ENCODE data around the gene VGLL4.

The VGLL4 gene

GRCh38 chr3:11671648-11672100, 28.0 kb upstream of the VGLL4 start:
- Histone ChIP-seq H3K9ac (no peak overlapping the region), H3K27ac (no peak overlapping the region)
- TF ChIP-seq CTCF (IDR thresholded peaks at IDR 0.05) = no peak

GRCh38 chr3:11668243-11669235, 24.8 kb upstream of the VGLL4 start:
- H3K9me3 ChIP-seq (ENCODE audit: control insufficient read depth, low read length) = no peaks in the 10 kb centered on the region
- H3K4me1 ChIP-seq = no peaks in the 10 kb centered on the region
- no peaks in the 10 kb centered on the region for H3K27me3 ChIP-seq (ENCODE audit: control insufficient read depth, insufficient read depth, low read length)
- H3K4me2 ChIP-seq (ENCODE audit: low read length) = no peak overlapping the region
- H3K27ac ChIP-seq = no peak overlapping the region
- no peak for TF ChIP-seq CTCF (IDR thresholded peaks at IDR 0.05)
- no peak overlapping the region for H2AFZ ChIP-seq
- H3K79me2 ChIP-seq = peaks cover 6% of the 10 kb centered on the region
- H3K4me3 ChIP-seq (ENCODE audit: low read depth, low read length) = no peak overlapping the region
- H3K9ac ChIP-seq = no peak overlapping the region
- H3K36me3 ChIP-seq (ENCODE audit: control insufficient read depth, insufficient read depth, low read length) = no peaks in the 10 kb centered on the region

More at GRCh38 chr3:11671648-11672100, 28.0 kb upstream of the VGLL4 start:
- Histone ChIP-seq H3K4me3 (ENCODE audit: low read depth, low read length) (no peak overlapping the region), H3K4me2 (ENCODE audit: low read length) (no peak overlapping the region), H2AFZ (no peak overlapping the region), H3K36me3 (ENCODE audit: control insufficient read depth, insufficient read depth, low read length) (no peaks in the 10 kb centered on the region), H3K79me2 (no peaks in the 10 kb centered on the region), H3K9me3 (ENCODE audit: control insufficient read depth, low read length) (no peaks in the 10 kb centered on the region), H3K4me1 (no peaks in the 10 kb centered on the region), H3K27me3 (ENCODE audit: control insufficient read depth, insufficient read depth, low read length) (no peaks in the 10 kb centered on the region)

- Histone ChIP-seq H3K4me2 (ENCODE audit: low read length) (no peak overlapping the region), H3K27ac (no peak overlapping the region), H3K36me3 (ENCODE audit: control insufficient read depth, insufficient read depth, low read length) (no peaks in the 10 kb centered on the region), H3K4me1 (no peaks in the 10 kb centered on the region), H3K27me3 (ENCODE audit: control insufficient read depth, insufficient read depth, low read length) (no peaks in the 10 kb centered on the region), H3K9ac (no peak overlapping the region), H3K9me3 (ENCODE audit: control insufficient read depth, low read length) (no peaks in the 10 kb centered on the region), H3K4me3 (ENCODE audit: low read depth, low read length) (no peak overlapping the region), H2AFZ (no peak overlapping the region), H3K79me2 (peaks cover 17% of the 10 kb centered on the region)
- TF ChIP-seq CTCF (IDR thresholded peaks at IDR 0.05) = no peak
Observed at GRCh38 chr3:11665331-11665730, 21.6 kb upstream of the VGLL4 start.

DNA sequence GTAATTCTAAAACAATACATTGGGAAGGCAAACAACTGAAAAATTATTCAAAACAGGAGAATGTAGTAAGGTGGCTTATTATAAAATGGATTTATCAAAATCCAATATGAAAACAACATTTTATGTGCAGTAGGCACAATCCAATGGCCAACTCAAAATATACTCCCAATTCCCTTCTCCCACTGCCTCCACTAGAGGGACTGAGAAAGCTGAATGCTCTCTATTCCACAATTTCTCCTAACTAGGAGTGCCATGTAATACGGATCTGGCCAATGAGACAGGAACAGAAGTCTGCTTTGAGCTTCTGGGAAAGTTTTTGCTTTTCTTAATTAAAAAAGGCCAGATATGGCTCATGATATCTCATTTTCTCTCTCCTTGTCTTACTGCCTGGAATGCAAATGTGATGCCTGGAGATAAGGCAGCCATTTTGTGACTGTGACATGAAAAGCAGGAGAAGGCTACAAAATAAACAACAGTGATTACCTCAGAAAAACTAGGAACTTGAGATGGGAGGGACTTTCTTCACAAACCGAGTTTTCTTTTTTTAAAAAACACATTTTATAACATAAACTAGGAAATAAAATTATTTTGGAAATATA, 18.8 kb upstream of the VGLL4 start:
- Histone ChIP-seq H3K4me2 (ENCODE audit: low read length) (no peak overlapping the region), H3K9ac (no peak overlapping the region), H3K4me3 (ENCODE audit: low read depth, low read length) (no peak overlapping the region), H3K27me3 (ENCODE audit: control insufficient read depth, insufficient read depth, low read length) (no peaks in the 10 kb centered on the region), H3K27ac (no peak overlapping the region), H3K4me1 (no peaks in the 10 kb centered on the region), H3K79me2 (peaks cover 22% of the 10 kb centered on the region), H2AFZ (no peak overlapping the region), H3K9me3 (ENCODE audit: control insufficient read depth, low read length) (no peaks in the 10 kb centered on the region), H3K36me3 (ENCODE audit: control insufficient read depth, insufficient read depth, low read length) (no peaks in the 10 kb centered on the region)
- no peak for TF ChIP-seq CTCF (IDR thresholded peaks at IDR 0.05)
